DND-41 (cell line): ENCODE measurements around the gene BMS1.

ENCODE experiments used
- ATAC-seq: fragments of 200-7000 bp; cut with Tn5 transposase; 3 replicates; pipeline ENCODE4 v1.9.1; 2021; ENCODE audit warnings: low read depth; ENCODE audit not compliant: insufficient read depth
- DNase-seq: peaks from one replicate; pipeline ENCODE4 v3.0.0-alpha.2; 2020
- H2AFZ ChIP-seq: 2 replicates; pipeline ENCODE4 v1.6.0; 2012; ENCODE audit warnings: low read depth, low read length
- H3K27ac ChIP-seq: 2 replicates; pipeline ENCODE4 v1.5.1; 2012; ENCODE audit warnings: low read length, inconsistent platforms
- H3K27me3 ChIP-seq: fragments of 200-600 bp; sonication (generic); 2 replicates; pipeline ENCODE4 v1.6.0; 2012; ENCODE audit warnings: low read length, mild to moderate bottlenecking, inconsistent platforms; ENCODE audit not compliant: insufficient read depth, poor library complexity
- H3K36me3 ChIP-seq: 2 replicates; pipeline ENCODE4 v1.5.1; 2012; ENCODE audit warnings: low read length, inconsistent platforms; ENCODE audit not compliant: insufficient read depth
- H3K4me1 ChIP-seq: 2 replicates; pipeline ENCODE4 v1.5.1; 2012; ENCODE audit warnings: mild to moderate bottlenecking, low read length; ENCODE audit not compliant: insufficient read depth
- H3K4me2 ChIP-seq: 2 replicates; pipeline ENCODE4 v1.6.0; 2012; ENCODE audit warnings: mild to moderate bottlenecking, moderate library complexity, low read length, inconsistent platforms; ENCODE audit not compliant: insufficient read depth
- H3K4me3 ChIP-seq, 2 experiments: fragments of 200-600 bp in 1 of 2; shearing (Covaris generic) in 1 of 2; 2 replicates each; pipeline ENCODE4 v1.5.1; 2012 to 2016; ENCODE audit warnings: inconsistent platforms in 2 of 2, low read length in 2 of 2, mild to moderate bottlenecking in 2 of 2, low read depth in 1 of 2, moderate library complexity in 1 of 2
- H3K79me2 ChIP-seq: 2 replicates; pipeline ENCODE4 v1.6.0; 2012; ENCODE audit warnings: low read length, inconsistent platforms; ENCODE audit not compliant: insufficient read depth
- H3K9ac ChIP-seq: 2 replicates; pipeline ENCODE4 v1.6.0; 2012; ENCODE audit warnings: low read depth, mild to moderate bottlenecking, inconsistent platforms, low read length, moderate library complexity
- H3K9me3 ChIP-seq: 2 replicates; pipeline ENCODE4 v1.5.1; 2012; ENCODE audit warnings: low read length, moderate library complexity, mild to moderate bottlenecking, inconsistent platforms; ENCODE audit not compliant: insufficient read depth, severe bottlenecking
- H4K20me1 ChIP-seq: 2 replicates; pipeline ENCODE4 v1.6.0; 2012; ENCODE audit warnings: low read length; ENCODE audit not compliant: insufficient read depth
- CTCF ChIP-seq: IDR thresholded peaks from 2 replicates; pipeline ENCODE4 v1.5.1; 2012; ENCODE audit warnings: borderline replicate concordance, low read length, moderate library complexity, mild to moderate bottlenecking; ENCODE audit not compliant: poor library complexity, severe bottlenecking; ENCODE audit errors: extremely low read depth
- EZH2 ChIP-seq: IDR thresholded peaks from 3 replicates; pipeline ENCODE4 v1.6.1; 2012; ENCODE audit warnings: borderline replicate concordance, low read depth, mild to moderate bottlenecking, moderate library complexity, low read length, inconsistent platforms; ENCODE audit not compliant: severe bottlenecking

The BMS1 gene

GRCh38 chr10:42871823-42872222, 89.2 kb downstream of the BMS1 start:
- Histone ChIP-seq H3K4me2 (no peak overlapping the region), H3K9ac (no peak overlapping the region), H3K27ac (no peak overlapping the region), H3K9me3 (no peaks in the 10 kb centered on the region), H3K27me3 (no peaks in the 10 kb centered on the region), H2AFZ (no peak overlapping the region), H3K4me3 (no peak overlapping the region), H3K79me2 (no peaks in the 10 kb centered on the region), H3K4me1 (no peaks in the 10 kb centered on the region), H4K20me1 (no peaks in the 10 kb centered on the region), H3K36me3 (no peaks in the 10 kb centered on the region)
- DNase-seq, result no peak
- TF ChIP-seq EZH2 (no peak), CTCF (no peak)
- no peak for ATAC-seq

- no peaks in the 10 kb centered on the region for H3K9me3 ChIP-seq
- H3K27me3 ChIP-seq, result no peaks in the 10 kb centered on the region
- DNase-seq, result no peak
- H3K36me3 ChIP-seq, result no peaks in the 10 kb centered on the region
- H2AFZ ChIP-seq, result no peak overlapping the region
- no peaks in the 10 kb centered on the region for H3K79me2 ChIP-seq
- TF ChIP-seq CTCF (no peak), EZH2 (no peak)
- H3K4me3 ChIP-seq, result no peak overlapping the region
- no peak overlapping the region for H3K9ac ChIP-seq
- ATAC-seq, result no peak
- H3K4me1 ChIP-seq, result no peaks in the 10 kb centered on the region
- no peak overlapping the region for H3K4me2 ChIP-seq
- H4K20me1 ChIP-seq, result no peaks in the 10 kb centered on the region
- no peak overlapping the region for H3K27ac ChIP-seq
Measured at GRCh38 chr10:42872865-42873435, 90.4 kb downstream of the BMS1 start.

GRCh38 chr10:42874713-42875387, 92.3 kb downstream of the BMS1 start:
- H2AFZ ChIP-seq, result no peak overlapping the region
- no peaks in the 10 kb centered on the region for H3K79me2 ChIP-seq
- no peaks in the 10 kb centered on the region for H3K9me3 ChIP-seq
- TF ChIP-seq EZH2 (no peak), CTCF (no peak)
- H3K4me2 ChIP-seq, result no peak overlapping the region
- H3K9ac ChIP-seq, result no peak overlapping the region
- H3K27me3 ChIP-seq, result no peaks in the 10 kb centered on the region
- ATAC-seq (no peak), DNase-seq (no peak)
- H3K4me3 ChIP-seq, result no peak overlapping the region
- H3K4me1 ChIP-seq, result no peaks in the 10 kb centered on the region
- no peaks in the 10 kb centered on the region for H3K36me3 ChIP-seq
- no peaks in the 10 kb centered on the region for H4K20me1 ChIP-seq
- no peak overlapping the region for H3K27ac ChIP-seq
